Posterior cingulate gyrus (tissue), 11 donors: ENCODE measurements around the gene GIGYF1.
"Not testable (repeated sequence)": the region's sequence is repeated elsewhere in the genome, so short reads cannot be mapped to it uniquely, and the experiment has no call there.

Experiments
- DNase-seq, 10 donors: peaks; one replicate each; pipeline versions ENCODE4 v3.0.0 to v3.0.0-alpha.2; 2020 to 2021; ENCODE audit warnings: mixed read lengths in 3 of 10
- intact Hi-C: fragments of 100-400 bp; cut with DNase I; formaldehyde crosslinking; loops from one replicate; pipeline ENCODE4 v1.15.1; 2023

GIGYF1 gene, protein sequence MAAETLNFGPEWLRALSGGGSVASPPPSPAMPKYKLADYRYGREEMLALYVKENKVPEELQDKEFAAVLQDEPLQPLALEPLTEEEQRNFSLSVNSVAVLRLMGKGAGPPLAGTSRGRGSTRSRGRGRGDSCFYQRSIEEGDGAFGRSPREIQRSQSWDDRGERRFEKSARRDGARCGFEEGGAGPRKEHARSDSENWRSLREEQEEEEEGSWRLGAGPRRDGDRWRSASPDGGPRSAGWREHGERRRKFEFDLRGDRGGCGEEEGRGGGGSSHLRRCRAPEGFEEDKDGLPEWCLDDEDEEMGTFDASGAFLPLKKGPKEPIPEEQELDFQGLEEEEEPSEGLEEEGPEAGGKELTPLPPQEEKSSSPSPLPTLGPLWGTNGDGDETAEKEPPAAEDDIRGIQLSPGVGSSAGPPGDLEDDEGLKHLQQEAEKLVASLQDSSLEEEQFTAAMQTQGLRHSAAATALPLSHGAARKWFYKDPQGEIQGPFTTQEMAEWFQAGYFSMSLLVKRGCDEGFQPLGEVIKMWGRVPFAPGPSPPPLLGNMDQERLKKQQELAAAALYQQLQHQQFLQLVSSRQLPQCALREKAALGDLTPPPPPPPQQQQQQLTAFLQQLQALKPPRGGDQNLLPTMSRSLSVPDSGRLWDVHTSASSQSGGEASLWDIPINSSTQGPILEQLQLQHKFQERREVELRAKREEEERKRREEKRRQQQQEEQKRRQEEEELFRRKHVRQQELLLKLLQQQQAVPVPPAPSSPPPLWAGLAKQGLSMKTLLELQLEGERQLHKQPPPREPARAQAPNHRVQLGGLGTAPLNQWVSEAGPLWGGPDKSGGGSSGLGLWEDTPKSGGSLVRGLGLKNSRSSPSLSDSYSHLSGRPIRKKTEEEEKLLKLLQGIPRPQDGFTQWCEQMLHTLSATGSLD (N-terminal part only)

DNA sequence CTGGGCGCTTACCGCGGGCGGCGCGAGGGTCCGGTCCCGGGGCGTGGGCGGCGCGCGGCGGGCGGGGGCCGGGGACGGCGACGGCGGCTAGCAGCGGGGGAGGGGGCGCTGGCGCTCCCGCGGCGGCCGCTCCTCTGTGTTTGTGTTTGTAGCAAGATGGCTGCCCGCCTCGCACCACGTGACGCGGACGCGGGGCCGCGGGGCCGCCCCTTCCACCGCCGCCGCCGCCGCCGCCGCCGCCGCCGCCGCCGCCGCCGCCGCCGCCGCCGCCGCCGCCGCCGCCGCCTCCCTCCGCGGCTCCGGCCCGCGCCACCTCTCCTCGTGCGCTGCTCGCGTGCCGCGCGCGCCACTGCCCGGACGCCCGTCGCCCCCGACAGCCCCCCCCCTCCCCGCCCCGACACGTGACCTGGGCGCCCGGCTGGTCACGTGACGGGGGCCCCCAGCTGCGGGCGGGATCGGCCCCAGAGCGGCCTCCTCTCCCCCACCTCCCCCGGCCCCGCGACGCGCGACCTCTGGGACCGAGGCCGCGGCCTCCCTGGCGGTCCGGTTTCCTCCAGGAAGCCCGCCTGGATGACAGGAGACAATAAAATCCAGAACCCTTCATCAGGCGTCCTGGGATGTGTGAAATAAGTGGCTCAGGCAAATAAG, at the start of gene GIGYF1:
GIGYF1 (minus strand) TSS at position 153 of the 648 bp plus-strand sequence. CDS start 6,012 bp downstream, outside the sequence.
- intact Hi-C loops, result loop anchor here (5.0 kb wide), 2 partner anchors 107 to 227 kb away; partner anchors contain the start of genes FBXO24 and LRCH4
- DNase-seq, result peak; percentile 61 to 95 (median 72)

- intact Hi-C loops, result no loop called here
- DNase-seq, result peak in 1 of 10 donors; percentile 54
Observed at GRCh38 chr7:100739934-100740333, 45.9 kb upstream of the GIGYF1 start.

GRCh38 chr7:100736671-100737070, 42.6 kb upstream of the GIGYF1 start:
- intact Hi-C loops, result no loop called here
- peak in 1 of 10 donors; percentile 72 for DNase-seq

GRCh38 chr7:100735730-100736129, 41.7 kb upstream of the GIGYF1 start:
- DNase-seq, result peak in 1 of 10 donors; percentile 43
- intact Hi-C loops, result no loop called here

GRCh38 chr7:100731937-100732636, 38.0 kb upstream of the GIGYF1 start:
- intact Hi-C loops, result no loop called here
- DNase-seq, result no peak

GRCh38 chr7:100730136-100730800, 36.2 kb upstream of the GIGYF1 start:
- DNase-seq, result no peak
- intact Hi-C loops, result no loop called here

GRCh38 chr7:100728196-100728595, 34.1 kb upstream of the GIGYF1 start:
- intact Hi-C loops, result loop anchor here (5.0 kb wide), 1 partner anchor 261 kb away; no protein-coding TSS in a partner anchor
- DNase-seq, result no peak

DNA sequence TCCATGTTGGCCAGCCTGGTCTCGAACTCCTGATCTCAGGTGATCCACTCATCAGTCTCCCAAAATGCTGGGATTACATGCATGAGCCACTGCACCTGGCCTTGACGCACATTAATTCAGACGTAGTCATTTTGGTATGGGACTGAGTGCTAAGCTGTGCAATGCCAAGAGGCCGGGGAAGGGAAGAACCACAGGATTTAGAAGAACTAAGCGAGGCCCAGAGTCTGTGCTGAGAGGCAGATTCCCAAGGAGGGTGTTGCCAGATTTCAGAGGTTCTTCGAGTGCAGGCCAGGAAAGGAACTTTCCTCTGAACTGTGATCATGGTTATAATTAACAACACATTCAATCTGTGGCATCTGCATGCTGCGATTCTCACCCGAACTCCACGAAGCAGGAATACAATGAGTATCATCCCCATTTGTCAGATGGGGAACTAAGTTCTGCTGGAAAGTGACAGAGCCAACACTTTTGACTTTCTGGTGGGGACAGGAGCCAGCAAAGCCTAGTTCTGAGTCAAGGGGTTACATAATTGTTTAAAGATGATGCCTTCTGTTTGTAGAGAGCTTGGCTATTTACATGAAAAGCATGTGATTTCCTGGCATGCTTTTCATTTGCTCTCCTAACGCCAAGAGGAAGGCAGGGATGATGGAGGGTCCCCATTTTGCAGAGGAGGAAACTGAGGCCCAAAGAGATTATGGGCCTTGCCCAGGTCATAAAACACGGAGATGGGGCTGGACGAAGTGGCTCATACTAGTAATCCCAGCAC, 33.1 kb upstream of the GIGYF1 start:
- intact Hi-C loops, result loop anchor here (2.0 to 5.0 kb wide), 2 partner anchors 22 to 260 kb away; no protein-coding TSS in a partner anchor

GRCh38 chr7:100724364-100724763, 30.3 kb upstream of the GIGYF1 start:
- DNase-seq, intact Hi-C loops: not testable (repeated sequence)

More for the DNA sequence above, 33.1 kb upstream of the GIGYF1 start:
- DNase-seq, result no peak

- peak in 1 of 10 donors; percentile 37 for DNase-seq
- intact Hi-C loops, result no loop called here
Observed at GRCh38 chr7:100723732-100724275, 29.8 kb upstream of the GIGYF1 start.

GRCh38 chr7:100722480-100723212, 28.6 kb upstream of the GIGYF1 start:
- intact Hi-C loops, result no loop called here
- no peak for DNase-seq

DNA sequence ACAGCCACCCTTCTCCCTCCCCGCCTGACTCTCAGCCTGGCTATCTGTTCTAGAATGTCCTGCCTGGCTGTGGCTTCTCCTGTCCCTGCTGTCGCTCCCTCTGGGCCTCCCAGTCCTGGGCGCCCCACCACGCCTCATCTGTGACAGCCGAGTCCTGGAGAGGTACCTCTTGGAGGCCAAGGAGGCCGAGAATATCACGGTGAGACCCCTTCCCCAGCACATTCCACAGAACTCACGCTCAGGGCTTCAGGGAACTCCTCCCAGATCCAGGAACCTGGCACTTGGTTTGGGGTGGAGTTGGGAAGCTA, 27.4 kb upstream of the GIGYF1 start:
- intact Hi-C loops, result no loop called here
- DNase-seq, result no peak

DNA sequence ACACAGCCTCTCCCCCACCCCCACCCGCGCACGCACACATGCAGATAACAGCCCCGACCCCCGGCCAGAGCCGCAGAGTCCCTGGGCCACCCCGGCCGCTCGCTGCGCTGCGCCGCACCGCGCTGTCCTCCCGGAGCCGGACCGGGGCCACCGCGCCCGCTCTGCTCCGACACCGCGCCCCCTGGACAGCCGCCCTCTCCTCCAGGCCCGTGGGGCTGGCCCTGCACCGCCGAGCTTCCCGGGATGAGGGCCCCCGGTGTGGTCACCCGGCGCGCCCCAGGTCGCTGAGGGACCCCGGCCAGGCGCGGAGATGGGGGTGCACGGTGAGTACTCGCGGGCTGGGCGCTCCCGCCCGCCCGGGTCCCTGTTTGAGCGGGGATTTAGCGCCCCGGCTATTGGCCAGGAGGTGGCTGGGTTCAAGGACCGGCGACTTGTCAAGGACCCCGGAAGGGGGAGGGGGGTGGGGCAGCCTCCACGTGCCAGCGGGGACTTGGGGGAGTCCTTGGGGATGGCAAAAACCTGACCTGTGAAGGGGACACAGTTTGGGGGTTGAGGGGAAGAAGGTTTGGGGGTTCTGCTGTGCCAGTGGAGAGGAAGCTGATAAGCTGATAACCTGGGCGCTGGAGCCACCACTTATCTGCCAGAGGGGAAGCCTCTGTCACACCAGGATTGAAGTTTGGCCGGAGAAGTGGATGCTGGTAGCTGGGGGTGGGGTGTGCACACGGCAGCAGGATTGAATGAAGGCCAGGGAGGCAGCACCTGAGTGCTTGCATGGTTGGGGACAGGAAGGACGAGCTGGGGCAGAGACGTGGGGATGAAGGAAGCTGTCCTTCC, 26.8 kb upstream of the GIGYF1 start:
- DNase-seq, result no peak
- intact Hi-C loops, result no loop called here

GRCh38 chr7:100720279-100720670, 26.2 kb upstream of the GIGYF1 start, which contains the start of gene EPO:
Gene EPO, plus strand, starts transcription at chr7:100720468. Its CDS starts 513 bp downstream, at chr7:100720981.
- intact Hi-C loops, result no loop called here
- peak in 2 of 10 donors; percentile 54 to 78 for DNase-seq

DNA sequence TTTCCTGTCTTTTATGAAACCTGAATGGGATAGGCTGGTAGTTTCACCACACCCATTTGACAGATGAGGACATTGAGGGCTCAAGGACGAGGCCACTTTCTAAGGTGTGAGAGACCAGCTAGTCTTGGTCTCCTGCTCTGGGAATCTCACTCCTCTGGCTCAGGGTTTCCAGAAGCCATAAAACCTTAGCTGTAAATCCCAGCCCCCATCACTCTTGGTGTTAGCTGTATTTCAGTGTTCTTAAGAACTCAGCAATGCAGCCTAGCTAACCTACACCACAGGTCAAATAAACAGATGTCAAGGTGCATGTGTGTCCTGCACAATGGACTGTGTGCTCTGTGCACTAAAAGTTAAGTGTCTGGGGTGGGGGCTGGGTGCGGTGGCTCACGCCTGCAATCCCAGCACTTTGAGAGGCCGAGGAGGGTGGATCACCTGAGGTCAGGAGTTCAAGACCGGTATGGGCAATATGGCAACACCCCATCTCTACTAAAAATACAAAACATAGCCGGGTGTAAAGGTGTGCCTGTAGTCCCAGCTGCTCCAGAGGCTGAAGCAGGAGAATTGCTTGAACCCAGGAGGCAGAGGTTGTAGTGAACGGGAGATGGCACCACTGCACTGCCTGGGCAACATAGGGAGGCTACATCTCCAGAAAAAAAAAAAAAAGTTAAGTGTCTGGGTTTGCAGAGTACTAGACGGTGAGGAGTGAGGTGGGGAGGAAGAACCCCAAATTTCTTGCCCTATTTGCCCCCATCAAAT, 25.7 kb upstream of the GIGYF1 start:
- intact Hi-C loops, result no loop called here
- DNase-seq, result peak in 1 of 10 donors; percentile 8

GRCh38 chr7:100717073-100717472, 23.0 kb upstream of the GIGYF1 start:
- intact Hi-C loops, DNase-seq: not testable (repeated sequence)
